ENCODE results near the gene SCMH1.

Gene SCMH1

GRCh38 chr1:40986956-40987355 is 255.2 kb downstream of the SCMH1 start:
- no peak for DNase-seq (ENCODE audit: low spot score)
- no peak for TF ChIP-seq CTCF (IDR thresholded peaks at IDR 0.05; ENCODE audit: extremely low read depth, missing control alignments)

GRCh38 chr1:40986328-40986783 is 255.8 kb downstream of the SCMH1 start:
- no peak for DNase-seq (ENCODE audit: low spot score)
- no peak for TF ChIP-seq CTCF (IDR thresholded peaks at IDR 0.05; ENCODE audit: extremely low read depth, missing control alignments)

GRCh38 chr1:40985875-40986274 is 256.2 kb downstream of the SCMH1 start:
- no peak for DNase-seq (ENCODE audit: low spot score)
- no peak for TF ChIP-seq CTCF (IDR thresholded peaks at IDR 0.05; ENCODE audit: extremely low read depth, missing control alignments)

- TF ChIP-seq CTCF (IDR thresholded peaks at IDR 0.05; ENCODE audit: extremely low read depth, missing control alignments) = no peak
- no peak for DNase-seq (ENCODE audit: low spot score)
Measured at GRCh38 chr1:40985161-40985560, 256.9 kb downstream of the SCMH1 start.

GRCh38 chr1:40984531-40984930 is 257.6 kb downstream of the SCMH1 start:
- no peak for TF ChIP-seq CTCF (IDR thresholded peaks at IDR 0.05; ENCODE audit: extremely low read depth, missing control alignments)
- no peak for DNase-seq (ENCODE audit: low spot score)

GRCh38 chr1:40984066-40984465 is 258.0 kb downstream of the SCMH1 start:
- no peak for TF ChIP-seq CTCF (IDR thresholded peaks at IDR 0.05; ENCODE audit: extremely low read depth, missing control alignments)
- DNase-seq (ENCODE audit: low spot score) = no peak

GRCh38 chr1:40983286-40983685 is 258.8 kb downstream of the SCMH1 start:
- no peak for DNase-seq (ENCODE audit: low spot score)
- no peak for TF ChIP-seq CTCF (IDR thresholded peaks at IDR 0.05; ENCODE audit: extremely low read depth, missing control alignments)
